NCI-H1417 treated with DMSO at 0.1 percent for 48 hours (cell line): ENCODE results near the gene TNN.

Source experiments
- DNase-seq: peaks from one replicate; lab custom pipeline; 2025; lab: John Stamatoyannopoulos, UW

TNN gene

GRCh38 chr1:175146529-175147213, 79.0 kb downstream of the TNN start:
- DNase-seq = no peak

- DNase-seq = no peak
These were observed 79.9 kb downstream of the TNN start for GRCh38 chr1:175147569-175147968.

GRCh38 chr1:175148068-175148467, 80.4 kb downstream of the TNN start:
- DNase-seq = no peak

- no peak for DNase-seq
These were observed 83.1 kb downstream of the TNN start for GRCh38 chr1:175150596-175151319.

GRCh38 chr1:175152006-175152652, 84.5 kb downstream of the TNN start:
- no peak for DNase-seq

GRCh38 chr1:175154629-175155472, 87.2 kb downstream of the TNN start:
- no peak for DNase-seq

- no peak for DNase-seq
These were observed 87.8 kb downstream of the TNN start for GRCh38 chr1:175155473-175155856.

GRCh38 chr1:175155936-175156335, 88.3 kb downstream of the TNN start:
- no peak for DNase-seq

GRCh38 chr1:175157200-175157599, 89.6 kb downstream of the TNN start:
- no peak for DNase-seq

GRCh38 chr1:175158170-175158591, 90.5 kb downstream of the TNN start:
- no peak for DNase-seq

GRCh38 chr1:175162955-175163354, 95.3 kb downstream of the TNN start:
- DNase-seq = no peak

- DNase-seq = no peak
These were observed 96.1 kb downstream of the TNN start for GRCh38 chr1:175163702-175164101.

GRCh38 chr1:175164751-175165150, 97.1 kb downstream of the TNN start:
- no peak for DNase-seq

- DNase-seq = no peak
These were observed 99.1 kb downstream of the TNN start for GRCh38 chr1:175166746-175167145.

- no peak for DNase-seq
These were observed 100.2 kb downstream of the TNN start for GRCh38 chr1:175167861-175168260.

GRCh38 chr1:175168782-175169181, 101.1 kb downstream of the TNN start:
- no peak for DNase-seq

- no peak for DNase-seq
These were observed 101.8 kb downstream of the TNN start for GRCh38 chr1:175169286-175170018.

- DNase-seq = no peak
These were observed 103.6 kb downstream of the TNN start for GRCh38 chr1:175171036-175171913.

GRCh38 chr1:175172503-175172902, 104.9 kb downstream of the TNN start:
- no peak for DNase-seq

GRCh38 chr1:175173531-175173930, 105.9 kb downstream of the TNN start:
- DNase-seq = no peak
